H9 (cell line): ENCODE results near the gene NKAIN1. TPM values are rescaled to one million over a fixed set of nuclear protein-coding genes. Genes with fewer than 3 reads are reported as not detected.
A peak's percentile ranks its signal among the peaks of the same experiment; 100 is the strongest.

ENCODE experiments used
- DNase-seq: peaks from one replicate; pipeline ENCODE4 v3.0.0-alpha.2; 2017
- H2AFZ ChIP-seq: one replicate; pipeline ENCODE4 v1.6.1; 2013; ENCODE audit warnings: mild to moderate bottlenecking, low read length, control low read depth, moderate library complexity
- H2AK5ac ChIP-seq: 2 replicates; pipeline ENCODE4 v1.6.1; 2013; ENCODE audit warnings: low read length, control low read depth, mixed read lengths; ENCODE audit not compliant: insufficient read length
- H2BK120ac ChIP-seq: one replicate; pipeline ENCODE4 v1.6.1; 2013; ENCODE audit warnings: low read depth, mild to moderate bottlenecking, low read length, control low read depth, inconsistent platforms; ENCODE audit not compliant: poor library complexity, severe bottlenecking
- H2BK12ac ChIP-seq: 2 replicates; pipeline ENCODE4 v1.6.1; 2013; ENCODE audit warnings: low read length, control low read depth, mixed read lengths, low read depth; ENCODE audit not compliant: insufficient read length
- H2BK15ac ChIP-seq: 2 replicates; pipeline ENCODE4 v1.6.1; 2013; ENCODE audit warnings: low read depth, low read length, control low read depth
- H2BK20ac ChIP-seq: one replicate; pipeline ENCODE4 v1.6.1; 2013; ENCODE audit warnings: low read depth, mild to moderate bottlenecking, low read length, control low read depth, inconsistent platforms; ENCODE audit not compliant: poor library complexity, severe bottlenecking
- H2BK5ac ChIP-seq: 2 replicates; pipeline ENCODE4 v1.6.1; 2013; ENCODE audit warnings: low read length, control low read depth, mixed read lengths; ENCODE audit not compliant: insufficient read length
- H3K14ac ChIP-seq: 2 replicates; pipeline ENCODE4 v1.6.1; 2013; ENCODE audit warnings: low read length, control low read depth; ENCODE audit not compliant: insufficient read depth
- H3K18ac ChIP-seq: 2 replicates; pipeline ENCODE4 v1.6.1; 2013; ENCODE audit warnings: low read depth, mild to moderate bottlenecking, mixed read lengths, low read length, control low read depth; ENCODE audit not compliant: insufficient read length
- H3K23ac ChIP-seq: 2 replicates; pipeline ENCODE4 v1.6.1; 2013; ENCODE audit warnings: low read length, control low read depth, mixed read lengths, low read depth; ENCODE audit not compliant: insufficient read length
- H3K23me2 ChIP-seq: 2 replicates; pipeline ENCODE4 v1.6.1; 2013; ENCODE audit warnings: low read depth, mild to moderate bottlenecking, mixed read lengths, low read length, control low read depth; ENCODE audit not compliant: insufficient read length, poor library complexity, severe bottlenecking
- H3K27ac ChIP-seq: 2 replicates; pipeline ENCODE4 v1.5.1; 2013; ENCODE audit warnings: low read length, control low read depth, mixed read lengths, low read depth; ENCODE audit not compliant: insufficient read length
- H3K27me3 ChIP-seq: 2 replicates; pipeline ENCODE4 v1.6.1; 2013; ENCODE audit warnings: low read length, control low read depth, inconsistent platforms; ENCODE audit not compliant: insufficient read depth
- H3K4ac ChIP-seq: 2 replicates; pipeline ENCODE4 v1.6.1; 2013; ENCODE audit warnings: low read depth, mild to moderate bottlenecking, control low read depth, inconsistent platforms, low read length, moderate library complexity
- H3K4me1 ChIP-seq: 2 replicates; pipeline ENCODE4 v1.6.1; 2013; ENCODE audit warnings: low read length, control low read depth, inconsistent platforms; ENCODE audit not compliant: insufficient read depth
- H3K4me2 ChIP-seq: 2 replicates; pipeline ENCODE4 v1.6.1; 2013; ENCODE audit warnings: low read length, control low read depth, mixed read lengths; ENCODE audit not compliant: insufficient read length, insufficient read depth
- H3K56ac ChIP-seq: 2 replicates; pipeline ENCODE4 v1.6.1; 2013; ENCODE audit warnings: low read depth, mild to moderate bottlenecking, mixed read lengths, low read length, control low read depth; ENCODE audit not compliant: insufficient read length
- H3K79me1 ChIP-seq: 2 replicates; pipeline ENCODE4 v1.6.1; 2013; ENCODE audit warnings: low read depth, mild to moderate bottlenecking, moderate library complexity, low read length, control low read depth, inconsistent platforms; ENCODE audit not compliant: insufficient read depth, poor library complexity, severe bottlenecking
- H3K79me2 ChIP-seq: 2 replicates; pipeline ENCODE4 v1.6.1; 2013; ENCODE audit warnings: low read length, control low read depth, inconsistent platforms; ENCODE audit not compliant: insufficient read depth
- H3K9ac ChIP-seq: 2 replicates; pipeline ENCODE4 v1.6.1; 2013; ENCODE audit warnings: low read length, control low read depth, mixed read lengths; ENCODE audit not compliant: insufficient read length; ENCODE audit errors: extremely low read depth
- H3K9me3 ChIP-seq: one replicate; pipeline ENCODE4 v1.6.1; 2013; ENCODE audit warnings: low read depth, low read length, inconsistent platforms; ENCODE audit not compliant: control insufficient read depth
- H3T11ph ChIP-seq: one replicate; pipeline ENCODE4 v1.6.1; 2013; ENCODE audit warnings: mild to moderate bottlenecking, low read length, control low read depth, inconsistent platforms
- H4K20me1 ChIP-seq: one replicate; pipeline ENCODE4 v1.6.1; 2013; ENCODE audit not compliant: control insufficient read depth, insufficient read length, insufficient read depth
- H4K5ac ChIP-seq: 2 replicates; pipeline ENCODE4 v1.6.1; 2013; ENCODE audit warnings: low read depth, mild to moderate bottlenecking, mixed read lengths, low read length, control low read depth; ENCODE audit not compliant: insufficient read length
- H4K8ac ChIP-seq: replicated peaks from 2 replicates; pipeline ENCODE4 v1.6.1; 2013; ENCODE audit warnings: low read length, control low read depth, mixed read lengths, low read depth; ENCODE audit not compliant: insufficient read length
- H4K91ac ChIP-seq: 2 replicates; pipeline ENCODE4 v1.6.1; 2013; ENCODE audit warnings: low read depth, mild to moderate bottlenecking, moderate library complexity, mixed read lengths, low read length, control low read depth; ENCODE audit not compliant: insufficient read length
- H3K27ac Mint-ChIP-seq, 3 experiments: 2 replicates in 2 of 3; 3 replicates in 1 of 3; pipeline ENCODE4 v1.8.0; 2020 to 2021; ENCODE audit warnings: mixed read lengths in 3 of 3, mild to moderate bottlenecking in 1 of 3, moderate library complexity in 1 of 3
- H3K27me3 Mint-ChIP-seq: 2 replicates; pipeline ENCODE4 v1.8.0; 2021; ENCODE audit warnings: low read depth, mild to moderate bottlenecking, moderate library complexity, mixed read lengths
- H3K36me3 Mint-ChIP-seq, 3 experiments: 2 replicates in 2 of 3; 3 replicates in 1 of 3; pipeline ENCODE4 v1.8.0; 2020 to 2021; ENCODE audit warnings: low read depth in 3 of 3, mixed read lengths in 3 of 3; ENCODE audit not compliant: insufficient read depth in 1 of 3
- H3K4me1 Mint-ChIP-seq, 2 experiments: 2 replicates each; pipeline ENCODE4 v1.8.0; 2020; ENCODE audit warnings: mixed read lengths in 2 of 2
- H3K4me3 Mint-ChIP-seq, 2 experiments: 2 replicates in 1 of 2; 3 replicates in 1 of 2; pipeline ENCODE4 v1.8.0; 2020 to 2021; ENCODE audit warnings: mild to moderate bottlenecking in 2 of 2, mixed read lengths in 2 of 2, moderate library complexity in 1 of 2
- H3K9me3 Mint-ChIP-seq, 2 experiments: 2 replicates in 1 of 2; 3 replicates in 1 of 2; pipeline ENCODE4 v1.8.0; 2020; ENCODE audit warnings: mild to moderate bottlenecking in 2 of 2, mixed read lengths in 2 of 2, moderate library complexity in 1 of 2
- CTCF ChIP-seq: fragments of 200-600 bp; sonication (generic); conservative IDR thresholded peaks from 3 replicates; pipeline ENCODE4 v1.8.0; 2021; ENCODE audit warnings: antibody characterized with exemption, mild to moderate bottlenecking
- WGBS: extraction: QIAGEN DNeasy Blood & Tissue Kit; methylation state at CpG from one replicate; pipeline ENCODE4 v1.1.7; 2013; ENCODE audit warnings: missing lambda C conversion rate, low lambda C conversion rate, mixed read lengths; ENCODE audit not compliant: insufficient read length; ENCODE audit errors: extremely low coverage; 5-methylcytosine and 5-hydroxymethylcytosine counted together
- total RNA-seq: library from RNA; stranded (reverse); gene quantifications from 2 replicates; pipeline ENCODE4 v1.2.1, GENCODE V29; 2021

Gene NKAIN1
- total RNA-seq, 1 experiment from 2014 or later, result 25.6 TPM

GRCh38 chr1:31234123-31234708, 5.5 kb downstream of the NKAIN1 start:
- H3K14ac ChIP-seq, result no peak overlapping the region
- H3K36me3 Mint-ChIP-seq, result no peaks in the 10 kb centered on the region; a peak in 1 of 7 replicates
- no peak overlapping the region for H2AFZ ChIP-seq
- H3K4ac ChIP-seq, result no peak overlapping the region
- H3K79me2 ChIP-seq, result peaks cover 2% of the 10 kb centered on the region; the same call in 1 of the 2 replicates
- H2BK15ac ChIP-seq, result no peak overlapping the region
- no peak overlapping the region for H3T11ph ChIP-seq
- H2BK5ac ChIP-seq, result no peak overlapping the region
- H3K4me2 ChIP-seq, result no peak overlapping the region
- no peak overlapping the region for H2BK12ac ChIP-seq
- DNase-seq, result no peak
- no peak for TF ChIP-seq CTCF
- no peak overlapping the region for H3K18ac ChIP-seq
- H4K20me1 ChIP-seq, result no peaks in the 10 kb centered on the region
- no peak overlapping the region for H2BK120ac ChIP-seq
- no peak overlapping the region for H3K23ac ChIP-seq
- no peaks in the 10 kb centered on the region for H3K79me1 ChIP-seq
- H3K27ac Mint-ChIP-seq, result peak overlapping the region in 1 of 3 experiments; percentile 37; a peak in 1 of 7 replicates
- no peak overlapping the region for H4K91ac ChIP-seq
- no peak overlapping the region for H4K5ac ChIP-seq
- no peak overlapping the region for H3K56ac ChIP-seq
- H3K27me3 ChIP-seq, result no peaks in the 10 kb centered on the region; the same call in 1 of the 2 replicates
- H3K4me1 Mint-ChIP-seq, result peaks cover 15 to 20% of the 10 kb centered on the region in 2 experiments
- no CpG with 5 or more reads among the region's 12 CpGs for WGBS
- H3K4me1 ChIP-seq, result peaks cover 2% of the 10 kb centered on the region; the same call in 1 of the 2 replicates
- no peak overlapping the region for H3K9ac ChIP-seq
- peaks cover 26% of the 10 kb centered on the region for H3K27me3 Mint-ChIP-seq
- H3K4me3 Mint-ChIP-seq, result no peak overlapping the region
- no peaks in the 10 kb centered on the region for H3K9me3 Mint-ChIP-seq
- no peak overlapping the region for H2AK5ac ChIP-seq
- H4K8ac ChIP-seq, result no peak overlapping the region
- H3K9me3 ChIP-seq, result no peaks in the 10 kb centered on the region
- peaks cover 7% of the 10 kb centered on the region for H3K23me2 ChIP-seq
- H2BK20ac ChIP-seq, result no peak overlapping the region
- no peak overlapping the region for H3K27ac ChIP-seq
